HG03575 (cell line): ENCODE measurements around the gene LITAFD.

Source experiments
- ATAC-seq: cut with Tn5 transposase; IDR thresholded peaks from one replicate; pipeline ENCODE4 v1.9.1; 2021; ENCODE audit not compliant: unreplicated experiment, insufficient number of reproducible peaks, low FRiP score; ENCODE audit errors: extremely low read depth

The LITAFD gene

GRCh38 chr16:8854298-8854948 is 27.7 kb upstream of the LITAFD start:
- ATAC-seq: no peak

DNA sequence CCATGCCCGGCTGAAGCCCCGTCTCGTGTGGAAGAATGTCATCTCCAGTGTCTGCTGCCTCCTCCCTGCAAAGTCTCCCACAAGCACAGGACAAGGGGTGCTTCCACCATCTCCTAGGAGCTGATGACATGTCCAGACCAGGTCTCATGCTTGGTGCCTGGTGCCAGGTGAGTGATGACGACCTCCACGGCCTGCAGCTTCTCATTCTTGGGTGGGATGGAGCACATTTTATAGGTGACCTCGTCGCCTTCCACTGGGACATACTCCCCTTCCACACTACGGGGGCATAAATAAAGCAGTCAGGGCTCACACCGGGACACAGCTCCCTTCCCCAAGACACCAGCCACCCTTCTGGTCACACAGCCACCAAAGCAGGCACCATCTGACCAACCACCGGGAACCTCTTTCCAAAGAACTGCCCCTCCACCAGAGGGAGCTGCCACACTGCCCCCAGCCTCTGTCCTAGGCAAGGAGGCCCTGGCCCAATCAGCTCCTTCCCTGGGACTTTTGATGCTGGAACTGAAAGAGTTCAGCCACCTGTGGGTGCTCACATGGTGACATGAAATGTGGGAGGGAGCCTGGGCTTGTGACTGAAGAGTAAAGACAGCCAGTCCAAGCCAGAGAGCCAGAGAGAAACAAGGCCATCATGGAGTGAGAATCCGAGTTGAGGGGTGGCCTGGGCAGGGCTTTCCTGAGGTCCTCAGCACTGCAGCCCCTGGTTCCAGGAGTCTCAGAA is 26.9 kb upstream of the LITAFD start:
- ATAC-seq: no peak

- no peak for ATAC-seq
These were observed 26.2 kb upstream of the LITAFD start for GRCh38 chr16:8855972-8856371.

DNA sequence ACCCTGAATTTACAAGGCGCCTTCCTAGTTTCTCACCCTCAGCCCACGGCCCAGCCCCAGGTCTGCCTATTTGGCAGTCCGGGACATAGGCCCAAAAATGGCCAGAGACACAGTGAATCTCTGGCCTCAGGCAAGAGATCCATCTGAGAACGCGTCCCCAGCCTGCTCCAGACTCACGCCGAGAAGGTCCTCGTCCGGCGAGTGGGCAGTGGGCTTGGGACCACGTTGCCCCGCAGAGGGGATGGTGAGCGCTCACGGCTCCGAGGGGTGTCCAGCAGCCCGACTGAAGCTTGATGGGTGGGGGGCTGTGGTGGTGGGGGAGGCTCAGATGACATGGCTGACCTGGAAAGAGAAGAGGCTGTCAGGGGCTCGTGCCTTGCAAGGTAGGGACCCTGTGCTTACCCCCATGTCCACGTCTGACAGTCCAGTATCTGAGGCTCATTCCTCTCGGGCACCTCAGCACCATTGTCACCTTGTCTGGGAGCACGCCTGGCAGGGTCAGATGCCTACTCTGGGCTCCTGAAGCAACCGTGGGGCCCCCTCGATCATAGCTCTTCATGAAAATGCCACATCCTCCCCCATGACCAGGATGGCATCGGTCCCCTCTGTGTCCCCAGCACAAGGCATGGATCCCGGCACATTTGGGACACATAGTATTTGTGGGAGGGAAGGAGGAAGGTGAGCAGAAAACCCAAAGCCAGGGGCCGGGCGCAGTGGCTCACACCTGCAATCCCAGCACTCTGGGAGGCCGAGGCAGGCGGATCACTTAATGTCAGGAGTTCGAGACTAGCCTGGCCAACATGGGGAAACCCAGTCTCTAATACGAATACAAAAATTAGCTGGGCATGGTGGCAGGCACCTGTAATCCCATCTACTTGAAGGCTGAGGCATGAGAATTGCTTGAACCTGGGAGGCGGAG is 22.9 kb upstream of the LITAFD start:
- ATAC-seq: no peak

DNA sequence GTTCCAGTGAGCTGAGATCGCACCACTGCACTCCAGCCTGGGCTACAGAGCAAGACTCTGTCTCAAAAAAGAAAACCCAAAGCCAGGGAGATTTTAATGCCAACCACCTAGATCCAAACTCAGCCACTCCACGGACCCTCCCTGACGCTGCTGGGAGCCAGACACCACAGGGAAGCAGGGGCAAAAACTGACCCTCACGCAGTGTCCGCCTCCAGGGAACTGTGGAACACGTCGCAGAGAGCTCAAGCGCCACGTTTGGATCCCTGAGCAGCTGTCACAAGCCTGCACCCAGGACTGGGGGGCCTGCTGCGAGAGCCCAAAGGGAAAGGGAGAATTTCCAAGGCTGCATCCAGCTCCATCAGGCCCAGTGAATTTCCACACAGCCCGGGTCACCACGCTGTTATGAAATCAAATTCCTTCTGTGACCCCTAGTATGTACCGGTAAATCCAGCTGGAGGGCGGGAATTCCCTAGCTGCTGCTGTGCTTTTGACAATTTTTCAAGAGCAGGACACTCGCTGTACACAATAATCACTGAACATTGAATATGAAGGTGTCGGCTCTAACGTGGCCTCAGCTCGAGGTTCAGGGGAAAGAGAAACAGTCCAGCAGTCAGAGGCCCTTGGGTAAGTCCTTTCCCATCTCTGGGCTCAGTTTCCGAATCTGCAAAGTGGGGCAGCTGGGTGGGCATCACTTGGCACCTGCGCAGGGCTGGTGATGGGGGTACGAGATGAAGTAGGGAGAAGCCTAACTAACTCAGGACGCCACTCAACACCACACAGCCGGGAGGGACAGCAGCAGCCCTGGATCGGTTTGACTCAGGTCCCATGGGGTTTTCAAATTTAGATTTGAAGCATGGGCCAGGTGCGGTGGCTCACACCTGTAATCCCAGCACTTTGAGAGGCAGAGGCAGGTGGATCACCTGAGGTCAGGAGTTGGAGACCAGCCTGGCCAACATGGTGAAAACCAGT is 22.0 kb upstream of the LITAFD start:
- ATAC-seq: no peak

GRCh38 chr16:8861563-8862308 is 20.4 kb upstream of the LITAFD start:
- no peak for ATAC-seq

DNA sequence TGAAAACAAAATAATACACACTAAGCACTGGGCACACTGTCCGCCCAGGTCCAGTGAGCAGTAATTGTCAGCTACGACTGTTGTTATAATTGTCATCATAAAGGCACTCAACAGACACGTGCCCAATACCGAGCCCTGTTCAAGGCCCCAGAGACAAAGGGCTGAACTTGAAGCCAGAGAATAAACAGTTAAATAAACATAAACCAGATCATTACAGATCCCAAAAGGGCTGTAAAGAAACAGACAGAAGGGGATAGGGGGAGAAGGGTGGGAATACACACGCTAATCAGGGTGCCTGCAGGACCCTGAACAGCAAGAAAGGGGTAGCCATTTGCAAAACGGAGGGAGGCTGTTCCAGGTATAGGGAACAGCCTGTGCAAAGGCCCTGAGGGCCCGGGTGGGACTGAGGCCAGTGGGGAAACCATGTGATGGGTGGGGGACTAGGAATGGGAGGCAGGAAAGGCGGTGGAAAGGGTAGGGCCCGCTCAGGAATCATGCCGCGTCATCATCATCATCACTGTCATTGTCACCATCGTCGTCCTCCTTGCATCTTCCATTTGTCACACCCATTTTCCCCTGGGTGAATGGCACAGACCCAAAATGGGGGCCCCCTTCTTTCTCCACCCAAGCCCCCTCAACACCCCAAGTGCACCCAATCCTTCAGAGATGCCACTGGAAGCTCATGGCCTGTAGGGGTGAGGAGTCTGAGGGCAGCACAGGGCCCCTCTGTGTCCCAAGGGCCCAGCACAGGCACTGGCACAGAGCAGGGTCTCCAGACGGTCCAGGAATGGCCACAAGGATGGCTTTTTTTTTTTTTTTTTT is 19.6 kb upstream of the LITAFD start:
- no peak for ATAC-seq

- no peak for ATAC-seq
These were observed 18.3 kb upstream of the LITAFD start for GRCh38 chr16:8863594-8864424.

GRCh38 chr16:8864480-8865110 is 17.6 kb upstream of the LITAFD start:
- no peak for ATAC-seq

DNA sequence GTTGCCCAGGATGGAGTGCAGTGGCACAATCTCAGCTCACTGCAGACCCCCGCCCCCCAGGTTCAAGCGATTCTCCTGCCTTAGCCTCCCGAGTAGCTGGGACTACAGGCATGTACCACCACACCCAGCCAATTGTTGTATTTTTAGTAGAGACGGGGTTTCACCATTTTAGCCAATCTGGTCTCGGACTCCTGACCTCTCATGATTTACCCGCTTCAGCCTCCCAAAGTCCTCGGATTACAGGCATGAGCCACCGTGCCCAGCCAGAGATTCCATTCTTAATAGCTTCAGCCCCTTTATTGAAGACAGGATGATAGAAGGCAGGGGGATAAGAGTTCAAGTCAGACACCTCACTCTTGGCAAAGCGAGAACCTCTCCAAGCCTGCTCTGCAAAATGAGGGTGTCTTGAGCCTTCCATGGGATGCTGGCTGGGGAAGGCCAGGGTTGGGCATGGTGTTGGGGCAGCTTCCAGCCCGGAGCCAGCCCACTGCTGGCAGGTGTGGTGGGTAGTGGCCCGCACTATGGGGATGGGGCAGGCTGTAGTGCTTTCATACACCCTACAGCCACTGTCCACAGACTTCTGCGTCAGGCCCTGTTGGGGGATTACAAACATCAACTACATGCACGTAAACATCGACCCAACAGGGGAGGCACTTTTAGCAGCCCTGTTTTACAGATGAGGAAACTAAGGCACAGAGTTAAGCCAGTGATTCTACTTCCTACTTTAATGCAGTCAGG is 16.8 kb upstream of the LITAFD start:
- ATAC-seq: no peak

- no peak for ATAC-seq
These were observed 15.8 kb upstream of the LITAFD start for GRCh38 chr16:8866118-8866883.

- ATAC-seq: no peak
These were observed 15.3 kb upstream of the LITAFD start for GRCh38 chr16:8866884-8867215.

- no peak for ATAC-seq
These were observed 14.8 kb upstream of the LITAFD start for GRCh38 chr16:8867216-8867931.

DNA sequence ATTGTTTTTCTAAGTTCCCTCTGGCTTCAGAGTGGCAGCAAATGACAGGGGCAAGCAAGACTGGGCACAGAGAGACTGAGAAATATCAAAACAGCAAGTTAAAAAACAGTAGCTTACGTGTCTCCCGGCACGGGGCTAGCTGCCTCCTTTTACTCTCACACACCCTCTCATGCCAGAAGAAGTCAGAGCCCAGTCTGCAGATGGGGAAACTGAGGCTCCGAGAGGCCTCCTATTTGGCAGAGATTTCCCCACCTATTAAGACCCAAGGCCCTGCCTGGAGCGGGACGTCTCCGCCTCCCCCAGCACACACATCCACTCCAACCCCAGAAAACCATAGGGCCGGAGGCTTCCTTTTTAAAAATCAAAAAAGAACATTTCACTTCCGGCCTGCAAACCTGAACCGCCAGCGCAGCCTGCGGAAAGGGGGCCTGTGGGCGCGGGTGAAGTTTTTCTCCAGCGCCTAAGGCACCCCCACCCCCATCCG is 14.2 kb upstream of the LITAFD start:
- no peak for ATAC-seq
